Keratinocyte (primary cell): ENCODE measurements around the gene MXRA7. TPM values are rescaled to one million over a fixed set of nuclear protein-coding genes. Genes with fewer than 3 reads are reported as not detected.
"Not testable (repeated sequence)": the region's sequence is repeated elsewhere in the genome, so short reads cannot be mapped to it uniquely, and the experiment has no call there.

Experiments
- DNase-seq: peaks from one replicate; pipeline ENCODE4 v3.0.0-alpha.2; 2011; ENCODE audit warnings: low read depth, missing footprints, low spot score
- FAIRE-seq: peaks from 2 replicates; lab custom pipeline; 2011; peaks lifted over from hg19 to GRCh38; lab: Jason Lieb, UNC
- H2AFZ ChIP-seq: 2 replicates; pipeline ENCODE4 v1.6.0; 2012; ENCODE audit warnings: low read length, control low read depth, inconsistent platforms; ENCODE audit not compliant: control insufficient read depth
- H3K27ac ChIP-seq: 2 replicates; pipeline ENCODE4 v1.5.1; 2011; ENCODE audit warnings: low read length; ENCODE audit not compliant: control insufficient read depth, insufficient read depth
- H3K27me3 ChIP-seq: 3 replicates; pipeline ENCODE4 v1.6.0; 2011; ENCODE audit warnings: low read length; ENCODE audit not compliant: control insufficient read depth, insufficient read depth; ENCODE audit errors: extremely low read depth
- H3K36me3 ChIP-seq, 2 experiments: 2 replicates in 1 of 2; 3 replicates in 1 of 2; pipeline ENCODE4 v1.5.1; 2011; ENCODE audit warnings: low read length in 2 of 2, mild to moderate bottlenecking in 1 of 2; ENCODE audit not compliant: control insufficient read depth in 2 of 2, insufficient read depth in 2 of 2; ENCODE audit errors: extremely low read depth in 1 of 2
- H3K4me1 ChIP-seq: 3 replicates; pipeline ENCODE4 v1.5.1; 2011; ENCODE audit warnings: low read length; ENCODE audit not compliant: control insufficient read depth, insufficient read depth; ENCODE audit errors: extremely low read depth
- H3K4me2 ChIP-seq: 3 replicates; pipeline ENCODE4 v1.6.0; 2011; ENCODE audit warnings: low read depth, low read length; ENCODE audit not compliant: control insufficient read depth, insufficient read depth; ENCODE audit errors: extremely low read depth
- H3K4me3 ChIP-seq, 3 experiments: fragments of 200-600 bp in 1 of 3; sonication (generic) in 1 of 3; 2 replicates in 2 of 3; 3 replicates in 1 of 3; pipeline ENCODE4 v1.5.1; 2011 to 2016; ENCODE audit warnings: low read length in 3 of 3, mild to moderate bottlenecking in 3 of 3, control low read depth in 2 of 3, inconsistent platforms in 1 of 3, low read depth in 1 of 3, mixed read lengths in 1 of 3, mixed run types in 1 of 3, moderate library complexity in 1 of 3; ENCODE audit not compliant: control insufficient read depth in 2 of 3, insufficient read depth in 2 of 3; ENCODE audit errors: extremely low read depth in 1 of 3
- H3K79me2 ChIP-seq: 2 replicates; pipeline ENCODE4 v1.6.0; 2012; ENCODE audit warnings: low read length; ENCODE audit not compliant: control insufficient read depth, insufficient read depth
- H3K9ac ChIP-seq: 3 replicates; pipeline ENCODE4 v1.6.0; 2011; ENCODE audit warnings: low read length; ENCODE audit not compliant: control insufficient read depth, insufficient read depth; ENCODE audit errors: extremely low read depth
- H3K9me1 ChIP-seq: 3 replicates; pipeline ENCODE4 v1.6.0; 2011; ENCODE audit warnings: low read length; ENCODE audit not compliant: control insufficient read depth, insufficient read depth; ENCODE audit errors: extremely low read depth
- H3K9me3 ChIP-seq: 2 replicates; pipeline ENCODE4 v1.5.1; 2012; ENCODE audit warnings: low read depth, low read length; ENCODE audit not compliant: control insufficient read depth
- H4K20me1 ChIP-seq: 3 replicates; pipeline ENCODE4 v1.6.0; 2011; ENCODE audit warnings: low read length; ENCODE audit not compliant: control insufficient read depth, insufficient read depth; ENCODE audit errors: extremely low read depth
- EZH2 ChIP-seq: IDR thresholded peaks from one replicate; pipeline ENCODE4 v1.6.1; 2012; ENCODE audit warnings: inconsistent platforms, mild to moderate bottlenecking, low read length, moderate library complexity
- dilution Hi-C: fragments of 300-500 bp; cut with MboI; formaldehyde crosslinking; loops from one replicate; pipeline ENCODE4 v1.7.0; 2020; ENCODE audit warnings: low sequenced_read_pairs; ENCODE audit not compliant: extremely low pct_ligation_motif_present
- polyA plus RNA-seq, 5 experiments: library from polyadenylated mRNA; depleted of rRNA in 3 of 5; stranded (reverse) in 3 of 5; stranded (forward) in 1 of 5; unstranded in 1 of 5; fragments of >200 nt; gene quantifications; 1 replicate in 1 of 5; 2 replicates in 3 of 5; 3 replicates in 1 of 5; pipeline versions ENCODE4 v1.2.1 to v1.2.3, GENCODE V29; 2011 to 2012; ENCODE audit warnings: missing spikeins in 2 of 5, low read depth in 1 of 5, low replicate concordance in 1 of 5
- TF ChIP-seq, protein P1 (sequence below), 3 experiments: IDR thresholded peaks in 1 of 3; conservative IDR thresholded peaks in 1 of 3; optimal IDR thresholded peaks in 1 of 3; 2 replicates in 2 of 3; 3 replicates in 1 of 3; pipeline versions ENCODE3 to v1.5.1; 2011; ENCODE audit warnings: low read length in 3 of 3, mild to moderate bottlenecking in 3 of 3, moderate library complexity in 2 of 3, control low read depth in 1 of 3, inconsistent platforms in 1 of 3; ENCODE audit not compliant: insufficient read depth in 2 of 3; ENCODE audit errors: extremely low read depth in 1 of 3

Gene MXRA7
- polyA plus RNA-seq, 1 donor (not counting 4 experiments of a cell fraction or from before 2014, with no cell fraction given): 118 TPM

GRCh38 chr17:76742958-76743357 is 32.2 kb upstream of the MXRA7 start:
- Histone ChIP-seq H3K27ac (no peak overlapping the region), H3K36me3 (peaks cover 8% of the 10 kb centered on the region in 2 experiments), H3K4me3 (no peak overlapping the region), H3K4me1 (peaks cover 14% of the 10 kb centered on the region), H4K20me1 (no peaks in the 10 kb centered on the region), H3K79me2 (peaks cover 8% of the 10 kb centered on the region), H3K27me3 (no peaks in the 10 kb centered on the region), H3K4me2 (no peak overlapping the region), H3K9ac (no peak overlapping the region), H3K9me3 (no peaks in the 10 kb centered on the region), H2AFZ (no peak overlapping the region), H3K9me1 (peaks cover 2% of the 10 kb centered on the region)
- no peak for FAIRE-seq
- DNase-seq: no peak
- TF ChIP-seq EZH2: no peak
- TF ChIP-seq, protein P1, sequence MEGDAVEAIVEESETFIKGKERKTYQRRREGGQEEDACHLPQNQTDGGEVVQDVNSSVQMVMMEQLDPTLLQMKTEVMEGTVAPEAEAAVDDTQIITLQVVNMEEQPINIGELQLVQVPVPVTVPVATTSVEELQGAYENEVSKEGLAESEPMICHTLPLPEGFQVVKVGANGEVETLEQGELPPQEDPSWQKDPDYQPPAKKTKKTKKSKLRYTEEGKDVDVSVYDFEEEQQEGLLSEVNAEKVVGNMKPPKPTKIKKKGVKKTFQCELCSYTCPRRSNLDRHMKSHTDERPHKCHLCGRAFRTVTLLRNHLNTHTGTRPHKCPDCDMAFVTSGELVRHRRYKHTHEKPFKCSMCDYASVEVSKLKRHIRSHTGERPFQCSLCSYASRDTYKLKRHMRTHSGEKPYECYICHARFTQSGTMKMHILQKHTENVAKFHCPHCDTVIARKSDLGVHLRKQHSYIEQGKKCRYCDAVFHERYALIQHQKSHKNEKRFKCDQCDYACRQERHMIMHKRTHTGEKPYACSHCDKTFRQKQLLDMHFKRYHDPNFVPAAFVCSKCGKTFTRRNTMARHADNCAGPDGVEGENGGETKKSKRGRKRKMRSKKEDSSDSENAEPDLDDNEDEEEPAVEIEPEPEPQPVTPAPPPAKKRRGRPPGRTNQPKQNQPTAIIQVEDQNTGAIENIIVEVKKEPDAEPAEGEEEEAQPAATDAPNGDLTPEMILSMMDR (optimal IDR thresholded peaks at IDR 0.05 in 1 of 3, IDR thresholded peaks at IDR 0.05 in 1 of 3, conservative IDR thresholded peaks at IDR 0.05 in 1 of 3; ENCODE audit: extremely low read depth in 1 of 3, insufficient read depth in 2 of 3, low read length in 3 of 3): no peak
- dilution Hi-C loops: no loop called here

GRCh38 chr17:76740329-76741118 is 29.8 kb upstream of the MXRA7 start:
- Histone ChIP-seq H4K20me1 (peaks cover 5% of the 10 kb centered on the region), H3K9ac (no peak overlapping the region), H3K36me3 (peaks cover 10 to 15% of the 10 kb centered on the region in 2 experiments), H3K9me3 (no peaks in the 10 kb centered on the region), H3K4me2 (no peak overlapping the region), H2AFZ (no peak overlapping the region), H3K9me1 (peaks cover 2% of the 10 kb centered on the region), H3K27me3 (no peaks in the 10 kb centered on the region), H3K4me3 (no peak overlapping the region), H3K27ac (no peak overlapping the region), H3K79me2 (peaks cover 24% of the 10 kb centered on the region), H3K4me1 (peaks cover 12% of the 10 kb centered on the region)
- DNase-seq (no peak), FAIRE-seq (no peak)
- no peak for TF ChIP-seq EZH2
- TF ChIP-seq, protein P1 (optimal IDR thresholded peaks at IDR 0.05 in 1 of 3, IDR thresholded peaks at IDR 0.05 in 1 of 3, conservative IDR thresholded peaks at IDR 0.05 in 1 of 3; ENCODE audit: extremely low read depth in 1 of 3, insufficient read depth in 2 of 3, low read length in 3 of 3): no peak
- dilution Hi-C loops: no loop called here

- H2AFZ ChIP-seq, DNase-seq, H3K9me3 ChIP-seq, H3K9me1 ChIP-seq, H3K9ac ChIP-seq, dilution Hi-C loops, H3K4me3 ChIP-seq, H3K27me3 ChIP-seq, FAIRE-seq, H4K20me1 ChIP-seq, H3K27ac ChIP-seq: not testable (repeated sequence)
- peaks cover 33% of the 10 kb centered on the region for H3K79me2 ChIP-seq
- H3K4me1 ChIP-seq: peaks cover 15% of the 10 kb centered on the region
- H3K36me3 ChIP-seq: peaks cover 12 to 17% of the 10 kb centered on the region in 2 experiments
- peak overlapping the region; percentile 98 for H3K4me2 ChIP-seq
These were observed 28.9 kb upstream of the MXRA7 start for GRCh38 chr17:76739568-76740115.
